ENCODE data around the gene FLNB.

FLNB gene

DNA sequence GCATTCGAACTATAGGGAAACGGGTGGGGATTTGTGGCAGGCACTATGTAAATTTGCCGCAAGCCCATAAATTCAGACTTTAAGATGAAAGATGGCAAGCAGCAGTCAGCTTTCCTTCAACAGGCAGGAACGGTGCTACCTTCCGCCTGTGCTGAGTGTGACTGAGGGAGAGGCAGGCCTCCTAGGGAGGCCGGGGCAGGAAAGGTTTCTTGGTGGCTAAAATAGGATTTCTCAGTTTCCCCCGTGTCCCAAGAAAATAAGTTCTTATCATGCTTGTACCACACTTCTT, 12.5 kb downstream of the FLNB start:
- H4K20me1 ChIP-seq (ENCODE audit: insufficient read depth, low read length) = no peaks in the 10 kb centered on the region
- H3K9ac ChIP-seq (ENCODE audit: low read length) = no peak overlapping the region
- no peak for TF ChIP-seq EZH2 (IDR thresholded peaks at IDR 0.05; ENCODE audit: borderline replicate concordance, low read length)
- TF ChIP-seq, protein P1, sequence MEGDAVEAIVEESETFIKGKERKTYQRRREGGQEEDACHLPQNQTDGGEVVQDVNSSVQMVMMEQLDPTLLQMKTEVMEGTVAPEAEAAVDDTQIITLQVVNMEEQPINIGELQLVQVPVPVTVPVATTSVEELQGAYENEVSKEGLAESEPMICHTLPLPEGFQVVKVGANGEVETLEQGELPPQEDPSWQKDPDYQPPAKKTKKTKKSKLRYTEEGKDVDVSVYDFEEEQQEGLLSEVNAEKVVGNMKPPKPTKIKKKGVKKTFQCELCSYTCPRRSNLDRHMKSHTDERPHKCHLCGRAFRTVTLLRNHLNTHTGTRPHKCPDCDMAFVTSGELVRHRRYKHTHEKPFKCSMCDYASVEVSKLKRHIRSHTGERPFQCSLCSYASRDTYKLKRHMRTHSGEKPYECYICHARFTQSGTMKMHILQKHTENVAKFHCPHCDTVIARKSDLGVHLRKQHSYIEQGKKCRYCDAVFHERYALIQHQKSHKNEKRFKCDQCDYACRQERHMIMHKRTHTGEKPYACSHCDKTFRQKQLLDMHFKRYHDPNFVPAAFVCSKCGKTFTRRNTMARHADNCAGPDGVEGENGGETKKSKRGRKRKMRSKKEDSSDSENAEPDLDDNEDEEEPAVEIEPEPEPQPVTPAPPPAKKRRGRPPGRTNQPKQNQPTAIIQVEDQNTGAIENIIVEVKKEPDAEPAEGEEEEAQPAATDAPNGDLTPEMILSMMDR (IDR thresholded peaks at IDR 0.05; ENCODE audit: low read length) = no peak
- no peak overlapping the region for H3K27ac ChIP-seq (ENCODE audit: low read depth, low read length, poor library complexity, severe bottlenecking)
- H3K9me2 ChIP-seq (ENCODE audit: low read depth, low read length) = no peaks in the 10 kb centered on the region
- H3K4me2 ChIP-seq (ENCODE audit: low read length) = no peak overlapping the region
- no peaks in the 10 kb centered on the region for H3K9me3 ChIP-seq (ENCODE audit: low read length)
- H2AFZ ChIP-seq (ENCODE audit: low read length) = no peak overlapping the region
- no peaks in the 10 kb centered on the region for H3F3A ChIP-seq (ENCODE audit: insufficient read depth, low read length)
- no peaks in the 10 kb centered on the region for H3K79me2 ChIP-seq (ENCODE audit: insufficient read depth, low read length)
- H3K4me3 ChIP-seq (ENCODE audit: low read depth, low read length, poor library complexity, severe bottlenecking) = no peak overlapping the region
- H3K4me1 ChIP-seq (ENCODE audit: insufficient read depth, low read length, severe bottlenecking) = no peaks in the 10 kb centered on the region
- no peaks in the 10 kb centered on the region for H3K36me3 ChIP-seq (ENCODE audit: insufficient read depth, low read length)
- H3K27me3 ChIP-seq (ENCODE audit: insufficient read depth, low read length) = no peaks in the 10 kb centered on the region

DNA sequence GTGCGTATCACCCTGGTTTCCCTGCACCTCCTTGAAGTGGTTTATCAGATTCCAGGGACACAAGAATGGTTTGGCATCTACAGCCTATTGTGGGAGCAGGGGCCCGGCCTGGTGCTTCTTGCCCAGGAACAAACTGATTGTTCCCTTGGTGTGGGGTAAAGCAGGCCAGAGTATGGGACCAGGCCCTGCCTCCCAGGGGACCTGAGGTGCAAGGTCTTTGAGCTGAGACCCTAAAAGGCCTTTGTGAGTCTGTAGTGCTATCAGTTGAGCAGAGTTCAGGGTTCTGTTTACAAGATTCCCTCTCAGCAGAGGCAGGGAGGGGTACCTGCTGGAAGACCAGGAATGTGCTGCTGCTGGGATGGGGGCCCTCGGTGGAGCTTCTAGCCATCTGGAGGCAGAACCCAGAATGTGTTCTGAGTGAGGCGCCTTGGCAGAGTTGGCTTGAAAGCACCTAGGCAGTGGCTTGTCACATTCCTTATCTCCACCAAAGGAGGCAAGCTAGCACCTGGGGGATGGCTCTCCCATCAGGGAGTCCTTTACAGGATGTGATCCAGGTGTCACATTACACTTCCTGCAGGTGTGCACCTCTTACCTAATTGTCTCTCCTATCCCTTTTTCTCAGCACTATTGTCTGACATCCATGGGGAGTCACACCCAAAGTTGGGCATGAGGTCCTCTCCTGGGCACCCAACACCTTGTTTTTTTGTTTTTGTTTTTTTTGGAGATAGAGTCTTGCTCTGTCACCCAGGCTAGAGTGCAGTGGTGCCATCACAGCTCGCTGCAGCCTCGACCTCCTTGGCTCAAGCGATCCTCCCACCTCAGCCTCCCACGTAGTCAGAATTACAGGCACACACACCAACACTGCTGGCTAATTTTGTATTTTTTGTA, 13.1 kb downstream of the FLNB start:
- no peak overlapping the region for H3K4me2 ChIP-seq (ENCODE audit: low read length)
- TF ChIP-seq EZH2 (IDR thresholded peaks at IDR 0.05; ENCODE audit: borderline replicate concordance, low read length) = no peak
- TF ChIP-seq, protein P1 (IDR thresholded peaks at IDR 0.05; ENCODE audit: low read length) = no peak
- H3K9me3 ChIP-seq (ENCODE audit: low read length) = no peaks in the 10 kb centered on the region
- no peaks in the 10 kb centered on the region for H3K79me2 ChIP-seq (ENCODE audit: insufficient read depth, low read length)
- no peaks in the 10 kb centered on the region for H3K9me2 ChIP-seq (ENCODE audit: low read depth, low read length)
- no peak overlapping the region for H2AFZ ChIP-seq (ENCODE audit: low read length)
- no peaks in the 10 kb centered on the region for H3K4me1 ChIP-seq (ENCODE audit: insufficient read depth, low read length, severe bottlenecking)
- H3K9ac ChIP-seq (ENCODE audit: low read length) = no peak overlapping the region
- H3K4me3 ChIP-seq (ENCODE audit: low read depth, low read length, poor library complexity, severe bottlenecking) = no peak overlapping the region
- no peaks in the 10 kb centered on the region for H3K36me3 ChIP-seq (ENCODE audit: insufficient read depth, low read length)
- H3K27ac ChIP-seq (ENCODE audit: low read depth, low read length, poor library complexity, severe bottlenecking) = no peak overlapping the region
- H3F3A ChIP-seq (ENCODE audit: insufficient read depth, low read length) = no peaks in the 10 kb centered on the region
- no peaks in the 10 kb centered on the region for H3K27me3 ChIP-seq (ENCODE audit: insufficient read depth, low read length)
- H4K20me1 ChIP-seq (ENCODE audit: insufficient read depth, low read length) = no peaks in the 10 kb centered on the region

DNA sequence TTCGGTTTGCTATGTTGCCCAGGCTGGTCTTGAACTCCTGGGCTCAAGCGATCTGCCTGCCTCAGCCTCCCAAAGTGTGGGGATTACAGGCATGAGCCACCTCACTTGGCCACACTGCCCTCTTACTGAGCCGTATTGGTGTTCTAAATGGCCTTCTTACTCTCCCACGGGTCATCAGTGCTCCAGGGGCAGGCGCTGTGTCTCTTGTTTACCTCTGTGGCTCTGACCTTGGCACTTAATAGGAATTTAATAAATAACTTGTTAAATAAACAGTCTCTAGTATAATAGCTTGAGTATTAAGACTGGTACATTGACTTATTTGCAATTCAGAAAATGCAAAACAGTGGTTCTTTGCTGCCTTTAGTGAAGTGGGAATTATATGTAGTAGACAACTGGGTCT, 13.7 kb downstream of the FLNB start:
- Histone ChIP-seq H3K4me2 (ENCODE audit: low read length) (no peak overlapping the region), H3F3A (ENCODE audit: insufficient read depth, low read length) (no peaks in the 10 kb centered on the region), H3K36me3 (ENCODE audit: insufficient read depth, low read length) (no peaks in the 10 kb centered on the region), H3K27ac (ENCODE audit: low read depth, low read length, poor library complexity, severe bottlenecking) (no peak overlapping the region), H3K9me2 (ENCODE audit: low read depth, low read length) (no peaks in the 10 kb centered on the region), H3K9me3 (ENCODE audit: low read length) (no peaks in the 10 kb centered on the region), H3K79me2 (ENCODE audit: insufficient read depth, low read length) (no peaks in the 10 kb centered on the region), H4K20me1 (ENCODE audit: insufficient read depth, low read length) (no peaks in the 10 kb centered on the region), H2AFZ (ENCODE audit: low read length) (no peak overlapping the region), H3K4me1 (ENCODE audit: insufficient read depth, low read length, severe bottlenecking) (no peaks in the 10 kb centered on the region), H3K4me3 (ENCODE audit: low read depth, low read length, poor library complexity, severe bottlenecking) (no peak overlapping the region), H3K9ac (ENCODE audit: low read length) (no peak overlapping the region), H3K27me3 (ENCODE audit: insufficient read depth, low read length) (no peaks in the 10 kb centered on the region)
- TF ChIP-seq, protein P1 (IDR thresholded peaks at IDR 0.05; ENCODE audit: low read length) = no peak
- TF ChIP-seq EZH2 (IDR thresholded peaks at IDR 0.05; ENCODE audit: borderline replicate concordance, low read length) = no peak
